ENCODE data around the gene NOM1. TPM values are rescaled to one million over a fixed set of nuclear protein-coding genes. Genes with fewer than 3 reads are reported as not detected.

The NOM1 gene
- polyA plus RNA-seq, 1 of the 3 experiments (the other 2 are of a cell fraction): 18.1 TPM

GRCh38 chr7:157003756-157004520 lies 54.4 kb downstream of the NOM1 start:
- no peaks in the 10 kb centered on the region for H3K9me3 ChIP-seq
- H3K4me2 ChIP-seq: peak overlapping the region; percentile 66
- no peaks in the 10 kb centered on the region for H3K36me3 ChIP-seq (replicated peaks in 1 of 2; ENCODE audit: control insufficient read depth in 1 of 2, insufficient read depth in 2 of 2, low read length in 1 of 2)
- no peak overlapping the region for H3K27ac ChIP-seq (ENCODE audit: low read depth in 2 of 2, low read length in 1 of 2)
- CTCF ChIA-PET: interaction anchor here (1.2 to 2.7 kb wide), 5 partner anchors 11 to 270 kb away, joined by 3 to 9 read pairs (median 4); no protein-coding TSS in a partner anchor
- no peak overlapping the region for H2AFZ ChIP-seq (ENCODE audit: low read depth)
- peaks cover 11% of the 10 kb centered on the region for H4K20me1 ChIP-seq (ENCODE audit: insufficient read depth)
- H3F3A ChIP-seq (replicated peaks; ENCODE audit: insufficient read depth): peaks cover 3% of the 10 kb centered on the region
- no peak overlapping the region for H3K4me3 ChIP-seq (ENCODE audit: low read depth in 2 of 2, low read length in 1 of 2)
- POLR2A ChIA-PET: no interaction called here
- no peaks in the 10 kb centered on the region for H3K79me2 ChIP-seq (ENCODE audit: insufficient read depth)
- WGBS (ENCODE audit: low lambda C conversion rate): 16% methylated on average over 31 of the region's 60 CpGs
- no peaks in the 10 kb centered on the region for H3K9me2 ChIP-seq
- TF ChIP-seq CHD2 (IDR thresholded peaks at IDR 0.05; ENCODE audit: low read length, partially characterized antibody) (no peak), EZH2phosphoT487 (IDR thresholded peaks at IDR 0.05; ENCODE audit: borderline replicate concordance, low read depth) (no peak; the same call in 1 of the 2 replicates), TCF12 (IDR thresholded peaks at IDR 0.05) (peak; percentile 6; the same call in 1 of the 2 replicates), MXI1 (IDR thresholded peaks at IDR 0.05; ENCODE audit: low read depth, low read length) (0 out of 2 replicates have a peak, but pooled peaks have one; percentile 32), MAX (IDR thresholded peaks at IDR 0.05; ENCODE audit: low read depth) (peak; percentile 67; the same call in 1 of the 2 replicates), PBX3 (IDR thresholded peaks at IDR 0.05) (peak; percentile 50; the same call in 1 of the 2 replicates), GATA2 (CRISPR knock-in tag; IDR thresholded peaks at IDR 0.05) (0 out of 2 replicates have a peak, but pooled peaks have one; percentile 26)
- peaks cover 98% of the 10 kb centered on the region for H3K27me3 ChIP-seq (ENCODE audit: insufficient read depth)
- H3K4me1 ChIP-seq (ENCODE audit: control insufficient read depth in 1 of 2, insufficient read depth in 2 of 2, low read depth in 1 of 2, low read length in 1 of 2): peaks cover 10 to 15% of the 10 kb centered on the region in 2 experiments; a peak in 3 of 4 replicates
- DNase-seq: peak; percentile 88
- H3K9ac ChIP-seq: no peak overlapping the region

- H3K4me1 ChIP-seq (ENCODE audit: control insufficient read depth in 1 of 2, insufficient read depth in 2 of 2, low read depth in 1 of 2, low read length in 1 of 2): peaks cover 10 to 15% of the 10 kb centered on the region in 2 experiments; a peak in 3 of 4 replicates
- no peak overlapping the region for H3K4me3 ChIP-seq (ENCODE audit: low read depth in 2 of 2, low read length in 1 of 2)
- DNase-seq: peak; percentile 54
- no peaks in the 10 kb centered on the region for H3K9me3 ChIP-seq
- peak overlapping the region; percentile 66; the same call in 1 of the 2 replicates for H3K4me2 ChIP-seq
- no peak overlapping the region for H2AFZ ChIP-seq (ENCODE audit: low read depth)
- no peaks in the 10 kb centered on the region for H3K9me2 ChIP-seq
- WGBS (ENCODE audit: low lambda C conversion rate): 23% methylated on average over 45 of the region's 56 CpGs
- ChIA-PET POLR2A (no interaction called here), CTCF (interaction anchor here (0.7 to 2.7 kb wide), 5 partner anchors 11 to 269 kb away, joined by 3 to 9 read pairs (median 4); no protein-coding TSS in a partner anchor)
- no peaks in the 10 kb centered on the region for H3K79me2 ChIP-seq (ENCODE audit: insufficient read depth)
- no peak overlapping the region for H3K9ac ChIP-seq
- peaks cover 11% of the 10 kb centered on the region for H4K20me1 ChIP-seq (ENCODE audit: insufficient read depth)
- no peak overlapping the region for H3K27ac ChIP-seq (ENCODE audit: low read depth in 2 of 2, low read length in 1 of 2)
- no peaks in the 10 kb centered on the region for H3K36me3 ChIP-seq (replicated peaks in 1 of 2; ENCODE audit: control insufficient read depth in 1 of 2, insufficient read depth in 2 of 2, low read length in 1 of 2)
- H3K27me3 ChIP-seq (ENCODE audit: insufficient read depth): peaks cover 96% of the 10 kb centered on the region
- peaks cover 3% of the 10 kb centered on the region for H3F3A ChIP-seq (replicated peaks; ENCODE audit: insufficient read depth)
- TF ChIP-seq MEF2A (IDR thresholded peaks at IDR 0.05; ENCODE audit: borderline replicate concordance, low read depth) (no peak), SIN3A (IDR thresholded peaks at IDR 0.05; ENCODE audit: borderline replicate concordance, low read depth, low read length) (no peak), NRF1 (IDR thresholded peaks at IDR 0.05; ENCODE audit: low read depth, low read length) (no peak), JUND (IDR thresholded peaks at IDR 0.05) (no peak), RFX5 (IDR thresholded peaks at IDR 0.05; ENCODE audit: low read length) (no peak), USF2 (IDR thresholded peaks at IDR 0.05; ENCODE audit: borderline replicate concordance, low read depth, low read length) (no peak), FOXM1 (IDR thresholded peaks at IDR 0.05; ENCODE audit: low read depth) (no peak), REST (IDR thresholded peaks at IDR 0.05; ENCODE audit: low read depth, low read length) (no peak), TCF12 (IDR thresholded peaks at IDR 0.05) (no peak), IRF3 (IDR thresholded peaks at IDR 0.05; ENCODE audit: low read depth, low read length) (no peak)
These were observed 55.3 kb downstream of the NOM1 start for GRCh38 chr7:157004521-157005455.
